ENCODE measurements around the gene TRRAP.

DNA sequence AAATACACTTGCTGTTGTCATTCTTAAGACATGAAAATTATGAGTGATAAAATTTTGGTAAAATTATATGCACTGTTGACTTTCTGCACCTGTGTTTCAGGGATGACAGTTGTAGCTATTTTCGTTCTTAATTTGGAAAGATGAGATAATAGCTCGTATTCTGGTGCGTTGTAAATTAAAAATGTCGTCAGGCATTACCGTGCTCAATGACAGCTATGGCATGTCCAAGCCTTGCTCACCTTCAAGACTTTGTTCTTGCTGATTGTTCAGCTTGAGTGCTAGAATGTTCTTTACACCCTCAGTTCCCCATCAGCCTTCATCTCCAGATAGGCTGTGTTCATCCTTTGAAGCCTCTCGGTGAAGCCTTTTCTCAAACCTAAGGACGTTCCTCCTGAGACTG lies 21.5 kb downstream of the TRRAP start:
- TF ChIP-seq, protein P1, sequence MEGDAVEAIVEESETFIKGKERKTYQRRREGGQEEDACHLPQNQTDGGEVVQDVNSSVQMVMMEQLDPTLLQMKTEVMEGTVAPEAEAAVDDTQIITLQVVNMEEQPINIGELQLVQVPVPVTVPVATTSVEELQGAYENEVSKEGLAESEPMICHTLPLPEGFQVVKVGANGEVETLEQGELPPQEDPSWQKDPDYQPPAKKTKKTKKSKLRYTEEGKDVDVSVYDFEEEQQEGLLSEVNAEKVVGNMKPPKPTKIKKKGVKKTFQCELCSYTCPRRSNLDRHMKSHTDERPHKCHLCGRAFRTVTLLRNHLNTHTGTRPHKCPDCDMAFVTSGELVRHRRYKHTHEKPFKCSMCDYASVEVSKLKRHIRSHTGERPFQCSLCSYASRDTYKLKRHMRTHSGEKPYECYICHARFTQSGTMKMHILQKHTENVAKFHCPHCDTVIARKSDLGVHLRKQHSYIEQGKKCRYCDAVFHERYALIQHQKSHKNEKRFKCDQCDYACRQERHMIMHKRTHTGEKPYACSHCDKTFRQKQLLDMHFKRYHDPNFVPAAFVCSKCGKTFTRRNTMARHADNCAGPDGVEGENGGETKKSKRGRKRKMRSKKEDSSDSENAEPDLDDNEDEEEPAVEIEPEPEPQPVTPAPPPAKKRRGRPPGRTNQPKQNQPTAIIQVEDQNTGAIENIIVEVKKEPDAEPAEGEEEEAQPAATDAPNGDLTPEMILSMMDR (IDR thresholded peaks at IDR 0.05; ENCODE audit: low read length), result no peak
- TF ChIP-seq EZH2 (optimal IDR thresholded peaks at IDR 0.05; ENCODE audit: low read depth, low read length) (no peak), EZH2phosphoT487 (IDR thresholded peaks at IDR 0.05; ENCODE audit: low read length) (no peak)

All from MM.1S (cell line).